ENCODE measurements around the gene NFATC1.

Gene NFATC1

GRCh38 chr18:79560861-79561210, 165.1 kb downstream of the NFATC1 start:
- DNase-seq, result no peak

- no peak for DNase-seq
These were observed 168.2 kb downstream of the NFATC1 start for GRCh38 chr18:79563949-79564348.

- no peak for DNase-seq
These were observed 168.7 kb downstream of the NFATC1 start for GRCh38 chr18:79564441-79564840.

- no peak for DNase-seq
These were observed 171.2 kb downstream of the NFATC1 start for GRCh38 chr18:79566771-79567431.

- DNase-seq, result no peak
These were observed 171.9 kb downstream of the NFATC1 start for GRCh38 chr18:79567481-79568147.

GRCh38 chr18:79568543-79569205, 172.9 kb downstream of the NFATC1 start:
- no peak for DNase-seq

- no peak for DNase-seq
These were observed 174.0 kb downstream of the NFATC1 start for GRCh38 chr18:79569720-79570119.

- DNase-seq, result no peak
These were observed 174.8 kb downstream of the NFATC1 start for GRCh38 chr18:79570266-79571201.

GRCh38 chr18:79571211-79572092, 175.7 kb downstream of the NFATC1 start:
- DNase-seq, result no peak

GRCh38 chr18:79572093-79572780, 176.5 kb downstream of the NFATC1 start:
- DNase-seq, result no peak

- DNase-seq, result no peak
These were observed 177.2 kb downstream of the NFATC1 start for GRCh38 chr18:79572848-79573451.

- no peak for DNase-seq
These were observed 178.3 kb downstream of the NFATC1 start for GRCh38 chr18:79573921-79574491.

GRCh38 chr18:79574938-79575525, 179.3 kb downstream of the NFATC1 start:
- no peak for DNase-seq

- no peak for DNase-seq
These were observed 180.4 kb downstream of the NFATC1 start for GRCh38 chr18:79575891-79576685.

GRCh38 chr18:79576686-79577351, 181.1 kb downstream of the NFATC1 start:
- no peak for DNase-seq

GRCh38 chr18:79577451-79578395, 182.0 kb downstream of the NFATC1 start:
- DNase-seq, result no peak
